ENCODE measurements around the gene SLBP.

Gene SLBP

GRCh38 chr4:1656132-1656531, 56.0 kb downstream of the SLBP start:
- no peak overlapping the region for H3K27ac ChIP-seq (ENCODE audit: insufficient read depth, low read length, poor library complexity, severe bottlenecking)
- no peaks in the 10 kb centered on the region for H3K4me1 ChIP-seq (ENCODE audit: control insufficient read depth, insufficient read depth, low read length, poor library complexity, severe bottlenecking)
- H3K27me3 ChIP-seq (replicated peaks; ENCODE audit: control insufficient read depth, insufficient read depth, low read length, poor library complexity, severe bottlenecking): no peaks in the 10 kb centered on the region
- no peak overlapping the region for H3K4me3 ChIP-seq (ENCODE audit: insufficient read depth, low read depth, low read length, poor library complexity, severe bottlenecking)
- H3K36me3 ChIP-seq (ENCODE audit: control insufficient read depth, insufficient read depth, low read length): no peaks in the 10 kb centered on the region
- no peaks in the 10 kb centered on the region for H3K9me3 ChIP-seq (ENCODE audit: control insufficient read depth, low read length)
- DNase-seq: no peak

- no peak for DNase-seq
- Histone ChIP-seq H3K27ac (ENCODE audit: insufficient read depth, low read length, poor library complexity, severe bottlenecking) (no peak overlapping the region), H3K36me3 (ENCODE audit: control insufficient read depth, insufficient read depth, low read length) (no peaks in the 10 kb centered on the region), H3K4me3 (ENCODE audit: insufficient read depth, low read depth, low read length, poor library complexity, severe bottlenecking) (no peak overlapping the region), H3K9me3 (ENCODE audit: control insufficient read depth, low read length) (no peaks in the 10 kb centered on the region), H3K4me1 (ENCODE audit: control insufficient read depth, insufficient read depth, low read length, poor library complexity, severe bottlenecking) (no peaks in the 10 kb centered on the region), H3K27me3 (replicated peaks; ENCODE audit: control insufficient read depth, insufficient read depth, low read length, poor library complexity, severe bottlenecking) (no peaks in the 10 kb centered on the region)
Measured at GRCh38 chr4:1655676-1656075, 56.4 kb downstream of the SLBP start.

- Histone ChIP-seq H3K4me1 (ENCODE audit: control insufficient read depth, insufficient read depth, low read length, poor library complexity, severe bottlenecking) (no peaks in the 10 kb centered on the region), H3K9me3 (ENCODE audit: control insufficient read depth, low read length) (no peaks in the 10 kb centered on the region), H3K27ac (ENCODE audit: insufficient read depth, low read length, poor library complexity, severe bottlenecking) (no peak overlapping the region), H3K4me3 (ENCODE audit: insufficient read depth, low read depth, low read length, poor library complexity, severe bottlenecking) (no peak overlapping the region), H3K36me3 (ENCODE audit: control insufficient read depth, insufficient read depth, low read length) (no peaks in the 10 kb centered on the region), H3K27me3 (replicated peaks; ENCODE audit: control insufficient read depth, insufficient read depth, low read length, poor library complexity, severe bottlenecking) (no peaks in the 10 kb centered on the region)
- no peak for DNase-seq
Measured at GRCh38 chr4:1655081-1655480, 57.0 kb downstream of the SLBP start.

GRCh38 chr4:1654216-1654955, 57.7 kb downstream of the SLBP start:
- no peaks in the 10 kb centered on the region for H3K9me3 ChIP-seq (ENCODE audit: control insufficient read depth, low read length)
- H3K4me1 ChIP-seq (ENCODE audit: control insufficient read depth, insufficient read depth, low read length, poor library complexity, severe bottlenecking): no peaks in the 10 kb centered on the region
- no peaks in the 10 kb centered on the region for H3K36me3 ChIP-seq (ENCODE audit: control insufficient read depth, insufficient read depth, low read length)
- no peak overlapping the region for H3K27ac ChIP-seq (ENCODE audit: insufficient read depth, low read length, poor library complexity, severe bottlenecking)
- DNase-seq: no peak
- no peak overlapping the region for H3K4me3 ChIP-seq (ENCODE audit: insufficient read depth, low read depth, low read length, poor library complexity, severe bottlenecking)
- no peaks in the 10 kb centered on the region for H3K27me3 ChIP-seq (replicated peaks; ENCODE audit: control insufficient read depth, insufficient read depth, low read length, poor library complexity, severe bottlenecking)

GRCh38 chr4:1653776-1654175, 58.3 kb downstream of the SLBP start:
- DNase-seq: no peak
- H3K36me3 ChIP-seq (ENCODE audit: control insufficient read depth, insufficient read depth, low read length): no peaks in the 10 kb centered on the region
- H3K27ac ChIP-seq (ENCODE audit: insufficient read depth, low read length, poor library complexity, severe bottlenecking): no peak overlapping the region
- H3K27me3 ChIP-seq (replicated peaks; ENCODE audit: control insufficient read depth, insufficient read depth, low read length, poor library complexity, severe bottlenecking): no peaks in the 10 kb centered on the region
- H3K4me1 ChIP-seq (ENCODE audit: control insufficient read depth, insufficient read depth, low read length, poor library complexity, severe bottlenecking): no peaks in the 10 kb centered on the region
- H3K9me3 ChIP-seq (ENCODE audit: control insufficient read depth, low read length): no peaks in the 10 kb centered on the region
- H3K4me3 ChIP-seq (ENCODE audit: insufficient read depth, low read depth, low read length, poor library complexity, severe bottlenecking): no peak overlapping the region

- no peak for DNase-seq
Measured at GRCh38 chr4:1652088-1652487, 60.0 kb downstream of the SLBP start.

GRCh38 chr4:1651609-1652008, 60.5 kb downstream of the SLBP start:
- no peak overlapping the region for H3K27ac ChIP-seq (ENCODE audit: insufficient read depth, low read length, poor library complexity, severe bottlenecking)
- no peaks in the 10 kb centered on the region for H3K9me3 ChIP-seq (ENCODE audit: control insufficient read depth, low read length)
- H3K4me3 ChIP-seq (ENCODE audit: insufficient read depth, low read depth, low read length, poor library complexity, severe bottlenecking): no peak overlapping the region
- H3K36me3 ChIP-seq (ENCODE audit: control insufficient read depth, insufficient read depth, low read length): no peaks in the 10 kb centered on the region
- no peak for DNase-seq
- H3K27me3 ChIP-seq (replicated peaks; ENCODE audit: control insufficient read depth, insufficient read depth, low read length, poor library complexity, severe bottlenecking): no peaks in the 10 kb centered on the region
- H3K4me1 ChIP-seq (ENCODE audit: control insufficient read depth, insufficient read depth, low read length, poor library complexity, severe bottlenecking): no peaks in the 10 kb centered on the region

More at GRCh38 chr4:1652088-1652487, 60.0 kb downstream of the SLBP start:
- Histone ChIP-seq H3K4me1 (ENCODE audit: control insufficient read depth, insufficient read depth, low read length, poor library complexity, severe bottlenecking) (no peaks in the 10 kb centered on the region), H3K4me3 (ENCODE audit: insufficient read depth, low read depth, low read length, poor library complexity, severe bottlenecking) (no peak overlapping the region), H3K36me3 (ENCODE audit: control insufficient read depth, insufficient read depth, low read length) (no peaks in the 10 kb centered on the region), H3K27me3 (replicated peaks; ENCODE audit: control insufficient read depth, insufficient read depth, low read length, poor library complexity, severe bottlenecking) (no peaks in the 10 kb centered on the region), H3K27ac (ENCODE audit: insufficient read depth, low read length, poor library complexity, severe bottlenecking) (no peak overlapping the region), H3K9me3 (ENCODE audit: control insufficient read depth, low read length) (no peaks in the 10 kb centered on the region)

- H3K4me1 ChIP-seq (ENCODE audit: control insufficient read depth, insufficient read depth, low read length, poor library complexity, severe bottlenecking): no peaks in the 10 kb centered on the region
- no peak for DNase-seq
- no peak overlapping the region for H3K27ac ChIP-seq (ENCODE audit: insufficient read depth, low read length, poor library complexity, severe bottlenecking)
- no peaks in the 10 kb centered on the region for H3K36me3 ChIP-seq (ENCODE audit: control insufficient read depth, insufficient read depth, low read length)
- H3K4me3 ChIP-seq (ENCODE audit: insufficient read depth, low read depth, low read length, poor library complexity, severe bottlenecking): no peak overlapping the region
- no peaks in the 10 kb centered on the region for H3K27me3 ChIP-seq (replicated peaks; ENCODE audit: control insufficient read depth, insufficient read depth, low read length, poor library complexity, severe bottlenecking)
- H3K9me3 ChIP-seq (ENCODE audit: control insufficient read depth, low read length): no peaks in the 10 kb centered on the region
Measured at GRCh38 chr4:1648962-1649361, 63.2 kb downstream of the SLBP start.

GRCh38 chr4:1647432-1647831, 64.7 kb downstream of the SLBP start:
- no peaks in the 10 kb centered on the region for H3K36me3 ChIP-seq (ENCODE audit: control insufficient read depth, insufficient read depth, low read length)
- no peaks in the 10 kb centered on the region for H3K27me3 ChIP-seq (replicated peaks; ENCODE audit: control insufficient read depth, insufficient read depth, low read length, poor library complexity, severe bottlenecking)
- no peak overlapping the region for H3K4me3 ChIP-seq (ENCODE audit: insufficient read depth, low read depth, low read length, poor library complexity, severe bottlenecking)
- H3K9me3 ChIP-seq (ENCODE audit: control insufficient read depth, low read length): no peaks in the 10 kb centered on the region
- no peak overlapping the region for H3K27ac ChIP-seq (ENCODE audit: insufficient read depth, low read length, poor library complexity, severe bottlenecking)
- DNase-seq: no peak
- no peaks in the 10 kb centered on the region for H3K4me1 ChIP-seq (ENCODE audit: control insufficient read depth, insufficient read depth, low read length, poor library complexity, severe bottlenecking)

GRCh38 chr4:1646690-1647089, 65.4 kb downstream of the SLBP start:
- DNase-seq: no peak
- H3K27me3 ChIP-seq (replicated peaks; ENCODE audit: control insufficient read depth, insufficient read depth, low read length, poor library complexity, severe bottlenecking): no peaks in the 10 kb centered on the region
- no peaks in the 10 kb centered on the region for H3K36me3 ChIP-seq (ENCODE audit: control insufficient read depth, insufficient read depth, low read length)
- H3K9me3 ChIP-seq (ENCODE audit: control insufficient read depth, low read length): no peaks in the 10 kb centered on the region
- H3K27ac ChIP-seq (ENCODE audit: insufficient read depth, low read length, poor library complexity, severe bottlenecking): no peak overlapping the region
- no peak overlapping the region for H3K4me3 ChIP-seq (ENCODE audit: insufficient read depth, low read depth, low read length, poor library complexity, severe bottlenecking)
- H3K4me1 ChIP-seq (ENCODE audit: control insufficient read depth, insufficient read depth, low read length, poor library complexity, severe bottlenecking): no peaks in the 10 kb centered on the region
